Loucy (cell line): ENCODE results near the gene JAM3.

ENCODE experiments used
- H2AFZ ChIP-seq: fragments of 200-600 bp; sonication (generic); 2 replicates; pipeline ENCODE4 v1.6.0; 2016; ENCODE audit warnings: antibody characterized with exemption, mild to moderate bottlenecking, low read length, moderate library complexity
- H3F3A ChIP-seq: fragments of 200-600 bp; 2 replicates; pipeline ENCODE4 v1.6.0; 2016; ENCODE audit warnings: antibody characterized with exemption, low read depth, mild to moderate bottlenecking
- H3K27me3 ChIP-seq: fragments of 200-600 bp; sonication (generic); 2 replicates; pipeline ENCODE4 v1.6.1; 2014; ENCODE audit warnings: low read length, mild to moderate bottlenecking; ENCODE audit not compliant: insufficient read depth, poor library complexity, severe bottlenecking
- H3K36me3 ChIP-seq: fragments of 200-600 bp; sonication (generic); 2 replicates; pipeline ENCODE4 v1.6.1; 2016; ENCODE audit warnings: low read length; ENCODE audit not compliant: insufficient read depth
- H3K4me1 ChIP-seq: fragments of 200-600 bp; sonication (generic); 2 replicates; pipeline ENCODE4 v1.5.1; 2014; ENCODE audit warnings: low read length, mild to moderate bottlenecking; ENCODE audit not compliant: insufficient read depth, poor library complexity, severe bottlenecking
- H3K4me2 ChIP-seq: fragments of 200-600 bp; sonication (generic); 2 replicates; pipeline ENCODE4 v1.6.0; 2014; ENCODE audit warnings: antibody characterized with exemption, low read length, low read depth, mild to moderate bottlenecking; ENCODE audit not compliant: poor library complexity, severe bottlenecking
- H3K4me3 ChIP-seq: fragments of 200-600 bp; sonication (generic); 2 replicates; pipeline ENCODE4 v1.5.1; 2014; ENCODE audit warnings: low read length, mild to moderate bottlenecking, mixed read lengths; ENCODE audit not compliant: poor library complexity, severe bottlenecking
- H3K79me2 ChIP-seq: fragments of 200-600 bp; sonication (generic); 2 replicates; pipeline ENCODE4 v1.6.1; 2014; ENCODE audit warnings: low read length; ENCODE audit not compliant: insufficient read depth
- H3K9ac ChIP-seq: fragments of 200-600 bp; sonication (generic); 2 replicates; pipeline ENCODE4 v1.6.0; 2014; ENCODE audit warnings: mild to moderate bottlenecking, low read depth, low read length, moderate library complexity; ENCODE audit not compliant: poor library complexity, severe bottlenecking
- H3K9me2 ChIP-seq: fragments of 200-600 bp; sonication (generic); replicated peaks from 2 replicates; pipeline ENCODE4 v1.6.1; 2016; ENCODE audit warnings: low read depth, low read length, mixed read lengths
- H3K9me3 ChIP-seq: fragments of 200-600 bp; sonication (generic); 2 replicates; pipeline ENCODE4 v1.6.1; 2014; ENCODE audit warnings: mild to moderate bottlenecking, antibody characterized with exemption, low read length, low read depth; ENCODE audit not compliant: insufficient read depth
- H4K20me1 ChIP-seq: fragments of 200-600 bp; sonication (generic); 2 replicates; pipeline ENCODE4 v1.6.0; 2014; ENCODE audit warnings: antibody characterized with exemption, low read length, mild to moderate bottlenecking; ENCODE audit not compliant: insufficient read depth, poor library complexity, severe bottlenecking
- EZH2phosphoT487 ChIP-seq: fragments of 200-600 bp; IDR thresholded peaks from 2 replicates; pipeline ENCODE4 v1.6.1; 2018; ENCODE audit warnings: antibody characterized with exemption, mild to moderate bottlenecking, moderate library complexity, borderline replicate concordance
- TF ChIP-seq, protein P1 (sequence below): fragments of 200-600 bp; sonication (generic); conservative IDR thresholded peaks from 2 replicates; pipeline ENCODE4 v1.5.1; 2014; ENCODE audit warnings: mild to moderate bottlenecking, antibody characterized with exemption, low read length

Gene JAM3

DNA sequence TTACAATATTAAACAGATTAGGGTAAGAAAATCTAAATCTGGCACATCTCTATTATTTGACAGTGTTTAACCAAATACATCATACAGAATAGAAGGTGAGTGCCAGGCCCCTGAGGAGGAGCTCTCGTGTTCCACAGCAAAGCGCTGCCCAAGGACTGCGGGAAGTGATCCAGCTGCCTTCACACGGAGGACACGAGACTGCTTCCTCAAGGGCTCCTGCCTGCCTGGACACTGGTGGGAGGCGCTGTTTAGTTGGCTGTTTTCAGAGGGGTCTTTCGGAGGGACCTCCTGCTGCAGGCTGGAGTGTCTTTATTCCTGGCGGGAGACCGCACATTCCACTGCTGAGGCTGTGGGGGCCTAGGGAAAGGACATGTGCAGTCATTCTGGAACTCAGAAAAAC, 83.8 kb downstream of the JAM3 start:
- Histone ChIP-seq H3K4me2 (no peak overlapping the region), H3K79me2 (no peaks in the 10 kb centered on the region), H3F3A (no peaks in the 10 kb centered on the region), H3K9me3 (no peaks in the 10 kb centered on the region), H3K9me2 (no peaks in the 10 kb centered on the region), H4K20me1 (no peaks in the 10 kb centered on the region), H3K4me3 (no peak overlapping the region), H3K36me3 (peaks cover 67% of the 10 kb centered on the region; the same call in 1 of the 2 replicates), H3K9ac (no peak overlapping the region), H3K4me1 (no peaks in the 10 kb centered on the region), H2AFZ (no peak overlapping the region), H3K27me3 (no peaks in the 10 kb centered on the region)
- TF ChIP-seq, protein P1, sequence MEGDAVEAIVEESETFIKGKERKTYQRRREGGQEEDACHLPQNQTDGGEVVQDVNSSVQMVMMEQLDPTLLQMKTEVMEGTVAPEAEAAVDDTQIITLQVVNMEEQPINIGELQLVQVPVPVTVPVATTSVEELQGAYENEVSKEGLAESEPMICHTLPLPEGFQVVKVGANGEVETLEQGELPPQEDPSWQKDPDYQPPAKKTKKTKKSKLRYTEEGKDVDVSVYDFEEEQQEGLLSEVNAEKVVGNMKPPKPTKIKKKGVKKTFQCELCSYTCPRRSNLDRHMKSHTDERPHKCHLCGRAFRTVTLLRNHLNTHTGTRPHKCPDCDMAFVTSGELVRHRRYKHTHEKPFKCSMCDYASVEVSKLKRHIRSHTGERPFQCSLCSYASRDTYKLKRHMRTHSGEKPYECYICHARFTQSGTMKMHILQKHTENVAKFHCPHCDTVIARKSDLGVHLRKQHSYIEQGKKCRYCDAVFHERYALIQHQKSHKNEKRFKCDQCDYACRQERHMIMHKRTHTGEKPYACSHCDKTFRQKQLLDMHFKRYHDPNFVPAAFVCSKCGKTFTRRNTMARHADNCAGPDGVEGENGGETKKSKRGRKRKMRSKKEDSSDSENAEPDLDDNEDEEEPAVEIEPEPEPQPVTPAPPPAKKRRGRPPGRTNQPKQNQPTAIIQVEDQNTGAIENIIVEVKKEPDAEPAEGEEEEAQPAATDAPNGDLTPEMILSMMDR = no peak
- TF ChIP-seq EZH2phosphoT487 = no peak

DNA sequence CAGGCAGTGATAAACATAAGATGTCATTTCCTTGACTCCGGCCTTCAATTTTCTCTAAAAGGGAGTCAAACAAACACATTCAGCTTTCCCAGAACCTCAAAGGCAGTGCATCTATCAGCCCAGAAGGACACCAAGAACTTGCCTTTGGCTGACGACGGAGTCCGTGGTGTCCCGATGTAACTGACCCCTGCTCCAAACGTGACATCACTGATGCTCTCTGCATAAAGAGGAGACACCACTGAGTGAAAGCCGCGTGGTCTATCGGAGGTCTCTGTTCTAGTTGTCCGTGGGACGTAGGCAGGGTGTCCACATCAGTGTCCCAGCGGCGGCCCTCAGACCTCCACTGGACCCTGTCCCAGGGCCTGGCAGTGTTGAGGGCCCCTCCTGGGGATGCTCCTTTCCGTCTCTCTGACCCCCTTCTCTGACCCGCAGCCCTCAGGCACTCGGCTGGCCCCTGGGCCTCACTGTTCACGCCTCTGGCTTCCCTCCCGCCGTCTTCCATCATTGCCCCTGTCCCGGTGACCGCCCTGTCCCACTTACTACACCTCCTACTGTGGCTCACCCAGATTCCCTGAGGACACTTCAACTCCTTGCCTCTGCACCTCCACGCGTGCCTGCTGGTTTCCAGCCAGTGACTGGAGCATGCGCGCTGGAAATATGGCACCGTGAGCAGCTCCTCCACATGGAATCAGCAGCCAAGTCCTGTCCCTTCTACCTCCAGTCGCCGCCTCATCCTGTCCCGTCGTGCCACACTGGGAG, 84.5 kb downstream of the JAM3 start:
- no peaks in the 10 kb centered on the region for H4K20me1 ChIP-seq
- no peak overlapping the region for H3K4me3 ChIP-seq
- H3K9me3 ChIP-seq = no peaks in the 10 kb centered on the region
- H3K36me3 ChIP-seq = peaks cover 73% of the 10 kb centered on the region; the same call in 1 of the 2 replicates
- H3K27me3 ChIP-seq = no peaks in the 10 kb centered on the region
- H3F3A ChIP-seq = no peaks in the 10 kb centered on the region
- no peak overlapping the region for H3K4me2 ChIP-seq
- no peak overlapping the region for H3K9ac ChIP-seq
- TF ChIP-seq, protein P1 = no peak
- TF ChIP-seq EZH2phosphoT487 = no peak
- H3K4me1 ChIP-seq = no peaks in the 10 kb centered on the region
- no peaks in the 10 kb centered on the region for H3K9me2 ChIP-seq
- no peak overlapping the region for H2AFZ ChIP-seq
- no peaks in the 10 kb centered on the region for H3K79me2 ChIP-seq

DNA sequence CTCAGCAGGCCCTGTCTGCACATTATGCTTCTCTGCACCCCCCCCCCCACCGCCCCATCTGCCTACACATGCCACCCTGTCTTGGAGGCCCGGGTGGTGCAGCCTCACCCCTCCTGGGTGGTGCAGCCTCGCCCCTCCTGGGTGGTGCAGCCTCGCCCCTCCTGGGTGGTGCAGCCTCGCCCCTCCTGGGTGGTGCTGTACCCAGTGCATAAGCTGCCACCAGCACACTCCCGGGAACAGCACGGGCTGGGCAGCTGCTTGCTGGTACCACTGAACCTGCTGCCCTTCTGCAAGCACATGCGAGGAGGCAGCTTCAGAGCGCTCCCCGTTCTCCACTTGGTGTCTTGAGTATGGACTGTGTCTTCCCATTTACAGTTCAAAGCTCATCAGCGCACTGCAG, 85.6 kb downstream of the JAM3 start:
- no peaks in the 10 kb centered on the region for H4K20me1 ChIP-seq

More for the DNA sequence above, 85.6 kb downstream of the JAM3 start:
- Histone ChIP-seq H3K4me2 (no peak overlapping the region), H3K36me3 (peaks cover 79% of the 10 kb centered on the region; the same call in 1 of the 2 replicates), H3F3A (no peaks in the 10 kb centered on the region), H3K79me2 (no peaks in the 10 kb centered on the region), H3K4me3 (no peak overlapping the region), H3K9me3 (no peaks in the 10 kb centered on the region), H2AFZ (no peak overlapping the region), H3K27me3 (no peaks in the 10 kb centered on the region), H3K9me2 (no peaks in the 10 kb centered on the region), H3K4me1 (no peaks in the 10 kb centered on the region), H3K9ac (no peak overlapping the region)
- TF ChIP-seq EZH2phosphoT487 = no peak
- TF ChIP-seq, protein P1 = no peak
